HepG2 (cell line): ENCODE measurements around the gene CTSA. TPM values are rescaled to one million over a fixed set of nuclear protein-coding genes. Genes with fewer than 3 reads are reported as not detected.
A peak's percentile ranks its signal among the peaks of the same experiment; 100 is the strongest.

Experiments
- ATF1 ChIP-seq: IDR thresholded peaks from 2 replicates; pipeline ENCODE4 v1.6.1; 2016; ENCODE audit warnings: mild to moderate bottlenecking, control low read depth
- BCL3 ChIP-seq: sonication (generic); formaldehyde crosslinking; IDR thresholded peaks from 2 replicates; pipeline ENCODE4 v1.5.1; 2020; ENCODE audit warnings: mild to moderate bottlenecking, missing genetic modification reagents, moderate library complexity
- BORCS8-MEF2B ChIP-seq: sonication (generic); formaldehyde crosslinking; IDR thresholded peaks from 2 replicates; pipeline ENCODE4 v1.8.0; 2022; ENCODE audit warnings: mild to moderate bottlenecking, missing genetic modification reagents
- CSRNP1 ChIP-seq: sonication (generic); formaldehyde crosslinking; IDR thresholded peaks from 2 replicates; pipeline ENCODE4 v1.8.1; 2023; ENCODE audit warnings: mild to moderate bottlenecking, missing genetic modification reagents
- DPF2 ChIP-seq: sonication (generic); formaldehyde crosslinking; IDR thresholded peaks from 2 replicates; pipeline ENCODE4 v1.4.0; 2020; ENCODE audit warnings: mild to moderate bottlenecking, low read depth, missing genetic modification reagents, borderline replicate concordance
- EEA1 ChIP-seq: sonication (generic); formaldehyde crosslinking; IDR thresholded peaks from 2 replicates; pipeline ENCODE4 v1.5.1; 2020; ENCODE audit warnings: mild to moderate bottlenecking, missing genetic modification reagents, borderline replicate concordance
- FOXM1 ChIP-seq: sonication (generic); formaldehyde crosslinking; IDR thresholded peaks from 2 replicates; pipeline ENCODE4 v1.5.0; 2020; ENCODE audit warnings: missing genetic modification reagents
- JUND ChIP-seq: sonication (generic); formaldehyde crosslinking; IDR thresholded peaks from 2 replicates; pipeline ENCODE4 v1.8.0; 2022; ENCODE audit warnings: mild to moderate bottlenecking, missing genetic modification reagents
- MTA1 ChIP-seq: sonication (generic); formaldehyde crosslinking; IDR thresholded peaks from 2 replicates; pipeline ENCODE4 v1.4.0; 2020; ENCODE audit warnings: missing genetic modification reagents, mild to moderate bottlenecking, borderline replicate concordance
- RARA ChIP-seq: IDR thresholded peaks from 2 replicates; pipeline ENCODE4 v1.6.1; 2016; ENCODE audit warnings: missing genetic modification reagents, missing compliant biosample characterization
- RBM39 ChIP-seq: fragments of 200-400 bp; formaldehyde crosslinking; IDR thresholded peaks from one replicate; pipeline ENCODE4 v1.6.1; 2018; ENCODE audit warnings: antibody characterized with exemption, mild to moderate bottlenecking, low read depth, low read length; ENCODE audit not compliant: poor library complexity, severe bottlenecking
- SIN3A ChIP-seq: IDR thresholded peaks from 2 replicates; pipeline ENCODE4 v1.6.1; 2011; ENCODE audit warnings: low read depth, mild to moderate bottlenecking, control low read depth, low read length, borderline replicate concordance
- SNAPC2 ChIP-seq: sonication (generic); formaldehyde crosslinking; IDR thresholded peaks from 2 replicates; pipeline ENCODE4 v1.8.1; 2022; ENCODE audit warnings: mild to moderate bottlenecking, missing genetic modification reagents
- SSRP1 ChIP-seq: IDR thresholded peaks from 2 replicates; pipeline ENCODE4 v1.6.1; 2016; ENCODE audit warnings: control low read depth
- TERF1 ChIP-seq: sonication (generic); formaldehyde crosslinking; IDR thresholded peaks from 2 replicates; pipeline ENCODE4 v1.8.0; 2022; ENCODE audit warnings: mild to moderate bottlenecking, missing genetic modification reagents, moderate library complexity
- ZFP36L1 ChIP-seq: sonication (generic); formaldehyde crosslinking; IDR thresholded peaks from 2 replicates; pipeline ENCODE4 v1.8.0; 2022; ENCODE audit warnings: mild to moderate bottlenecking, missing genetic modification reagents, moderate library complexity
- ZMYM4 ChIP-seq: sonication (generic); formaldehyde crosslinking; IDR thresholded peaks from 2 replicates; pipeline ENCODE4 v1.8.1; 2023; ENCODE audit warnings: mild to moderate bottlenecking, missing genetic modification reagents
- ZNF20 ChIP-seq: sonication (generic); formaldehyde crosslinking; IDR thresholded peaks from 2 replicates; pipeline ENCODE4 v1.4.0; 2020; ENCODE audit warnings: mild to moderate bottlenecking, moderate library complexity, missing genetic modification reagents
- ZNF251 ChIP-seq: sonication (generic); formaldehyde crosslinking; IDR thresholded peaks from 2 replicates; pipeline ENCODE4 v1.9.0; 2021; ENCODE audit warnings: mild to moderate bottlenecking, missing genetic modification reagents
- ZNF263 ChIP-seq: sonication (generic); formaldehyde crosslinking; IDR thresholded peaks from 2 replicates; pipeline ENCODE4 v1.4.0; 2020; ENCODE audit warnings: missing genetic modification reagents
- ZNF282 ChIP-seq: fragments of 450-650 bp; IDR thresholded peaks from 2 replicates; pipeline ENCODE4 v1.6.1; 2018; ENCODE audit not compliant: partially characterized antibody
- ZNF605 ChIP-seq: sonication (generic); formaldehyde crosslinking; IDR thresholded peaks from 2 replicates; pipeline ENCODE4 v1.8.0; 2022; ENCODE audit warnings: mild to moderate bottlenecking, missing genetic modification reagents
- ZNF619 ChIP-seq: sonication (generic); formaldehyde crosslinking; IDR thresholded peaks from 2 replicates; pipeline ENCODE4 v1.4.0; 2020; ENCODE audit warnings: mild to moderate bottlenecking, missing genetic modification reagents
- ZNF737 ChIP-seq: sonication (generic); formaldehyde crosslinking; IDR thresholded peaks from 2 replicates; pipeline ENCODE4 v1.5.0; 2020; ENCODE audit warnings: missing genetic modification reagents, mild to moderate bottlenecking, borderline replicate concordance
- polyA plus RNA-seq, 8 experiments: library from polyadenylated mRNA; depleted of rRNA in 3 of 8; stranded (reverse) in 7 of 8; unstranded in 1 of 8; fragments of >200 nt; fragmentation: Illumina TruSeq in 4 of 8; extraction: Trizol in 4 of 8; gene quantifications; 2 replicates each; pipeline versions ENCODE4 v1.2.1 to v1.2.3, GENCODE V29; 2011 to 2016; ENCODE audit warnings: low read depth in 4 of 8, missing spikeins in 1 of 8, mixed read lengths in 1 of 8; ENCODE audit not compliant: insufficient read depth in 1 of 8
- total RNA-seq, 5 experiments: library from RNA; depleted of rRNA; stranded (reverse); fragments of >200 nt; fragmentation: Illumina TruSeq; extraction: Trizol; gene quantifications; 2 replicates each; pipeline ENCODE4 v1.2.3, GENCODE V29; 2016; ENCODE audit warnings: low read depth in 1 of 5
- TF ChIP-seq, protein P1 (sequence below): sonication (generic); formaldehyde crosslinking; IDR thresholded peaks from 2 replicates; pipeline ENCODE4 v1.8.0; 2022; ENCODE audit warnings: mild to moderate bottlenecking, missing genetic modification reagents; ENCODE audit not compliant: insufficient replicate concordance

Gene CTSA
- total and polyA plus RNA-seq, 2 of the 13 experiments (the other 11 are each of a cell fraction or from before 2014, with no cell fraction given), result 202 to 231 TPM

DNA sequence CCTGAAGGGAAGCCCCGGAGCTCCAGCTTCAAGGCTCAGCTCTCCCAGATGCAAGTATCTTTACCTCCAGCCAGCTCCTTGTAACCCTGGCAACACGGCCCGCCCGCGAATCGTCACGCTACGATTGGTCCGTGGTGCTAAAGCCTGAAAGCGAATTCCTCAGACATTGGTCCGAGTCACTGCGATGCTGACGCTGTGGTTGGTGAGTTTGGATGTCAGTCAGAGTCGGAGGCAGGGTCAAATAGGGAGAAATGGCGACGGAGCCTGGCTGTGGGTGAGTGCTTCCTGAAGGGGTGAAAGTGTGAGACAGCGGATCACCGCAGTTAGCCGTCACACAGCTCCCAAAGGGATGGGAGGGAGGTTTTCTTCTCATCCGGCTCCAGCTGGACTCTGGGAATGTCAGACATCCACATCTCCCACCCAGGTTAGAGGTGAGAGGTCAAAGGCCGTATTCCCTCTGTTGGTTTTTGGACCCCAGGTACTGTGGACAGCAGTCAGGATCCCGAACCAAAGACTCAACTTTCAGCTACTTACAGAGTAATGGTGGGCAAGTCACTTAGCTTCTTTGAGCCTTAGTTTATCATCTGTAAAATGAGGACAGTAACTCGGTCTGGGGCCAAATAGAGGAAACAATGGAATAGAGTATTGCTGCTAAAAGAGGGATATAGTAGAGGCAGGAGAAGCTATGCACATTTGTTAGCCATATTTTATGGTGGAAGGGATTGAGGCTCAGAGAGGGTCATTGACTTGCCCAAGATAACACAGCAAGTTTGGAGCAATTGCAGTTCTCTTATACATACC lies 9.9 kb upstream of the CTSA start, which contains the start of gene ZSWIM1 (continued):
- TF ChIP-seq, protein P1, sequence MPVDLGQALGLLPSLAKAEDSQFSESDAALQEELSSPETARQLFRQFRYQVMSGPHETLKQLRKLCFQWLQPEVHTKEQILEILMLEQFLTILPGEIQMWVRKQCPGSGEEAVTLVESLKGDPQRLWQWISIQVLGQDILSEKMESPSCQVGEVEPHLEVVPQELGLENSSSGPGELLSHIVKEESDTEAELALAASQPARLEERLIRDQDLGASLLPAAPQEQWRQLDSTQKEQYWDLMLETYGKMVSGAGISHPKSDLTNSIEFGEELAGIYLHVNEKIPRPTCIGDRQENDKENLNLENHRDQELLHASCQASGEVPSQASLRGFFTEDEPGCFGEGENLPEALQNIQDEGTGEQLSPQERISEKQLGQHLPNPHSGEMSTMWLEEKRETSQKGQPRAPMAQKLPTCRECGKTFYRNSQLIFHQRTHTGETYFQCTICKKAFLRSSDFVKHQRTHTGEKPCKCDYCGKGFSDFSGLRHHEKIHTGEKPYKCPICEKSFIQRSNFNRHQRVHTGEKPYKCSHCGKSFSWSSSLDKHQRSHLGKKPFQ (CRISPR knock-in tag), result no peak
- 0 out of 2 replicates have a peak, but pooled peaks have one; percentile 82 for TF ChIP-seq BCL3 (CRISPR knock-in tag)
- TF ChIP-seq SIN3A, result peak; percentile 92
- peak; percentile 10; the same call in 1 of the 2 replicates for TF ChIP-seq ZNF605 (CRISPR knock-in tag)
- TF ChIP-seq BORCS8-MEF2B (CRISPR knock-in tag), result peak; percentile 88
- TF ChIP-seq ZNF282, result no peak
- TF ChIP-seq RARA (CRISPR knock-in tag), result no peak; the same call in 1 of the 2 replicates
- TF ChIP-seq SSRP1, result peak; percentile 97
- TF ChIP-seq ZMYM4 (CRISPR knock-in tag), result peak; percentile 93
- 0 out of 2 replicates have a peak, but pooled peaks have one; percentile 4 for TF ChIP-seq DPF2 (CRISPR knock-in tag)
- 0 out of 2 replicates have a peak, but pooled peaks have one; percentile 20 for TF ChIP-seq ZNF737
- TF ChIP-seq RBM39, result peak; percentile 37
- no peak for TF ChIP-seq TERF1
- TF ChIP-seq MTA1 (CRISPR knock-in tag), result peak; percentile 66; the same call in 1 of the 2 replicates
- TF ChIP-seq JUND, result no peak
- peak; percentile 74; the same call in 1 of the 2 replicates for TF ChIP-seq CSRNP1 (CRISPR knock-in tag)
- TF ChIP-seq ZNF619 (CRISPR knock-in tag), result peak; percentile 92; the same call in 1 of the 2 replicates
- TF ChIP-seq ZNF20 (CRISPR knock-in tag), result no peak
- no peak for TF ChIP-seq FOXM1 (CRISPR knock-in tag)
- peak; percentile 91 for TF ChIP-seq ATF1 (CRISPR knock-in tag)
- TF ChIP-seq EEA1 (CRISPR knock-in tag), result no peak
- no peak for TF ChIP-seq ZNF251
- TF ChIP-seq SNAPC2, result peak; percentile 81
- peak; percentile 64; the same call in 1 of the 2 replicates for TF ChIP-seq ZNF263 (CRISPR knock-in tag)
- peak; percentile 80; the same call in 1 of the 2 replicates for TF ChIP-seq ZFP36L1 (CRISPR knock-in tag)
